OCI-LY7 (cell line): Measurements from ENCODE around the gene KIF21B. TPM values are rescaled to one million over a fixed set of nuclear protein-coding genes. Genes with fewer than 3 reads are reported as not detected.

Experiments
- BruUV-seq: library from RNA; stranded (reverse); fragments of 400-500 nt; replicated peaks from 2 replicates; lab custom pipeline; 2021; lab: Mats Ljungman, UMichigan
- CTCF ChIA-PET: fragments of 300-600 bp; sonication (Branson Sonifier 250); formaldehyde crosslinking; loops from one replicate; lab custom pipeline; 2022; ENCODE audit warnings: antibody characterized with exemption; ENCODE audit not compliant: unreplicated experiment; lab: Charles Lee
- POLR2A ChIA-PET: fragments of 300-600 bp; sonication (Branson Sonifier 250); formaldehyde crosslinking; loops from one replicate; lab custom pipeline; 2022; ENCODE audit warnings: antibody characterized with exemption; lab: Charles Lee
- DNase-seq: peaks from one replicate; pipeline ENCODE4 v3.0.0-alpha.2; 2015; ENCODE audit warnings: low spot score
- H2AFZ ChIP-seq: fragments of 200-600 bp; sonication (generic), shearing (Covaris generic); 2 replicates; pipeline ENCODE4 v1.6.1; 2014; ENCODE audit warnings: mild to moderate bottlenecking, antibody characterized with exemption, low read length, moderate library complexity
- H3K27ac ChIP-seq: fragments of 200-600 bp; sonication (generic); 2 replicates; pipeline ENCODE4 v1.5.1; 2014; ENCODE audit warnings: mixed run types, low read depth, mild to moderate bottlenecking, moderate library complexity, low read length, inconsistent platforms; ENCODE audit not compliant: poor library complexity, severe bottlenecking
- H3K36me3 ChIP-seq: fragments of 200-600 bp; sonication (generic); 2 replicates; pipeline ENCODE4 v1.6.1; 2014; ENCODE audit warnings: mild to moderate bottlenecking, antibody characterized with exemption, low read length, moderate library complexity, mixed read lengths; ENCODE audit not compliant: insufficient read depth
- H3K4me1 ChIP-seq: fragments of 200-600 bp; sonication (generic); 2 replicates; pipeline ENCODE4 v1.5.1; 2014; ENCODE audit warnings: mild to moderate bottlenecking, low read length; ENCODE audit not compliant: insufficient read depth, poor library complexity, severe bottlenecking
- H3K4me2 ChIP-seq: fragments of 200-600 bp; sonication (generic); 2 replicates; pipeline ENCODE4 v1.6.1; 2014; ENCODE audit warnings: mild to moderate bottlenecking, low read length
- H3K4me3 ChIP-seq: fragments of 200-600 bp; sonication (generic); 2 replicates; pipeline ENCODE4 v1.5.1; 2014; ENCODE audit warnings: mild to moderate bottlenecking, low read depth, low read length; ENCODE audit not compliant: poor library complexity, severe bottlenecking
- H3K79me2 ChIP-seq: fragments of 200-600 bp; sonication (generic); 2 replicates; pipeline ENCODE4 v1.6.1; 2016; ENCODE audit warnings: low read depth, mild to moderate bottlenecking, low read length, moderate library complexity, mixed read lengths; ENCODE audit not compliant: insufficient read depth
- H3K9me2 ChIP-seq: fragments of 200-600 bp; sonication (generic); 2 replicates; pipeline ENCODE4 v1.6.1; 2016; ENCODE audit warnings: mild to moderate bottlenecking, low read length, mixed read lengths; ENCODE audit not compliant: insufficient read depth
- H3K9me3 ChIP-seq: fragments of 200-600 bp; sonication (generic); 2 replicates; pipeline ENCODE4 v1.6.1; 2014; ENCODE audit warnings: mild to moderate bottlenecking, mixed run types, low read length, mixed read lengths
- H4K20me1 ChIP-seq: fragments of 200-600 bp; sonication (generic); 2 replicates; pipeline ENCODE4 v1.6.1; 2014; ENCODE audit warnings: mild to moderate bottlenecking, antibody characterized with exemption, low read length, moderate library complexity, mixed read lengths; ENCODE audit not compliant: insufficient read depth
- CTCF ChIP-seq: fragments of 200-600 bp; sonication (generic); conservative IDR thresholded peaks from 2 replicates; pipeline ENCODE4 v1.5.1; 2014; ENCODE audit warnings: mild to moderate bottlenecking, antibody characterized with exemption, low read length, moderate library complexity, mixed read lengths
- EZH2phosphoT487 ChIP-seq: fragments of 200-600 bp; sonication (generic); IDR thresholded peaks from 2 replicates; pipeline ENCODE4 v1.6.1; 2018; ENCODE audit warnings: low read depth, borderline replicate concordance, mild to moderate bottlenecking, mixed run types, antibody characterized with exemption, low read length, moderate library complexity, mixed read lengths
- intact Hi-C: fragments of 100-400 bp; cut with micrococcal nuclease; formaldehyde crosslinking; loops from one replicate; pipeline ENCODE4 v1.10.0; 2022; ENCODE audit not compliant: unreplicated experiment
- total RNA-seq, 2 experiments: library from RNA; depleted of rRNA in 1 of 2; stranded (reverse); fragments of >200 nt in 1 of 2; shearing (Covaris generic) in 1 of 2; gene quantifications; 2 replicates each; pipeline ENCODE4 v1.2.3, GENCODE V29; 2014 to 2022

KIF21B gene
- total RNA-seq, 2 experiments from 2014 or later, result 30.5 to 65.7 TPM

DNA sequence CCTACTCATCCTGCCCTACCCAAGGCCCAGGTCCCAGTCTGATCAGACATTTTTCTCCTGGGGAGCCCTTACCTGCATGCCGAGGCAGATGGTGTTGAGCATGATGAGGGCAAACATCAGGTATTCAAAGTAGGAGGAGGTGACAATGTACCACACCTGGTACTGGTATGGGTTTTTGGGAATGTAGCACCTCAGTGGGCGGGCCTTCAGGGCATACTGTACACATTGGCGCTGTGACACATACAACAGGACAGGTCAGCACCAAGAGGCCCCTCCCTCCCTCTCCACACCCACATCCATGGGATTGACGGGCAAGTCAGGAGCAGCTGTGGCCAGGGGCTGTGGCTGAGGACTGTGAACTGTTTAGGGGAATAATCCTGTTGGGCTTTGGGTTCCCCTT, 37.1 kb upstream of the KIF21B start:
- intact Hi-C loops, result no loop called here
- H4K20me1 ChIP-seq, result no peaks in the 10 kb centered on the region
- H3K27ac ChIP-seq, result no peak overlapping the region
- POLR2A ChIA-PET, result no interaction called here
- TF ChIP-seq CTCF (no peak), EZH2phosphoT487 (no peak)
- no peaks in the 10 kb centered on the region for H3K9me2 ChIP-seq
- no peak for DNase-seq
- peaks cover 6% of the 10 kb centered on the region for H3K4me1 ChIP-seq
- H3K4me2 ChIP-seq, result no peak overlapping the region
- H3K79me2 ChIP-seq, result no peaks in the 10 kb centered on the region
- no peak overlapping the region for H3K4me3 ChIP-seq
- CTCF ChIA-PET, result no interaction called here
- H3K9me3 ChIP-seq, result no peaks in the 10 kb centered on the region
- no peak overlapping the region for H2AFZ ChIP-seq
- H3K36me3 ChIP-seq, result no peaks in the 10 kb centered on the region
- BruUV-seq, result no TSS peak

GRCh38 chr1:201059871-201060555, 36.5 kb upstream of the KIF21B start:
- H3K9me2 ChIP-seq, result no peaks in the 10 kb centered on the region
- POLR2A ChIA-PET, result interaction anchor here (0.6 kb wide), 1 partner anchor 183 kb away, joined by 3 read pairs; no protein-coding TSS in a partner anchor
- no peak for DNase-seq
- H3K4me1 ChIP-seq, result peaks cover 10% of the 10 kb centered on the region
- H3K9me3 ChIP-seq, result no peaks in the 10 kb centered on the region
- H4K20me1 ChIP-seq, result no peaks in the 10 kb centered on the region
- H2AFZ ChIP-seq, result no peak overlapping the region
- no peak overlapping the region for H3K4me2 ChIP-seq
- H3K27ac ChIP-seq, result no peak overlapping the region
- no TSS peak for BruUV-seq
- H3K36me3 ChIP-seq, result no peaks in the 10 kb centered on the region
- TF ChIP-seq EZH2phosphoT487 (no peak), CTCF (no peak)
- CTCF ChIA-PET, result no interaction called here
- no peak overlapping the region for H3K4me3 ChIP-seq
- no peaks in the 10 kb centered on the region for H3K79me2 ChIP-seq
- intact Hi-C loops, result no loop called here

GRCh38 chr1:201059401-201059800, 35.9 kb upstream of the KIF21B start:
- CTCF ChIA-PET, result no interaction called here
- H3K79me2 ChIP-seq, result no peaks in the 10 kb centered on the region
- H2AFZ ChIP-seq, result no peak overlapping the region
- TF ChIP-seq EZH2phosphoT487 (no peak), CTCF (no peak)
- H3K4me2 ChIP-seq, result no peak overlapping the region
- intact Hi-C loops, result no loop called here
- no peaks in the 10 kb centered on the region for H3K9me2 ChIP-seq
- no TSS peak for BruUV-seq
- peaks cover 10% of the 10 kb centered on the region for H3K4me1 ChIP-seq
- POLR2A ChIA-PET, result interaction anchor here (0.5 kb wide), 1 partner anchor 294 kb away, joined by 4 read pairs; no protein-coding TSS in a partner anchor
- no peak for DNase-seq
- H3K27ac ChIP-seq, result no peak overlapping the region
- H4K20me1 ChIP-seq, result no peaks in the 10 kb centered on the region
- no peaks in the 10 kb centered on the region for H3K9me3 ChIP-seq
- no peaks in the 10 kb centered on the region for H3K36me3 ChIP-seq
- H3K4me3 ChIP-seq, result no peak overlapping the region
